Activated CD4-positive, alpha-beta T cell treated with anti-CD3 and anti-CD28 coated beads, Interleukin-2, amount 10 ng/mL, durations not matched to agents 24 days and 14 days (primary cell): ENCODE data around the gene ATP9B. TPM values are rescaled to one million over a fixed set of nuclear protein-coding genes. Genes with fewer than 3 reads are reported as not detected.

Experiments
- DNase-seq: peaks from one replicate; pipeline ENCODE4 v3.0.0; 2022
- H3K27ac Mint-ChIP-seq: one replicate; pipeline ENCODE4 v1.8.0; 2022; ENCODE audit warnings: mild to moderate bottlenecking, mixed read lengths
- H3K27me3 Mint-ChIP-seq: one replicate; pipeline ENCODE4 v1.8.0; 2022; ENCODE audit warnings: mixed read lengths
- H3K36me3 Mint-ChIP-seq: one replicate; pipeline ENCODE4 v1.8.0; 2022; ENCODE audit warnings: low read depth, mild to moderate bottlenecking, mixed read lengths
- H3K4me1 Mint-ChIP-seq: one replicate; pipeline ENCODE4 v1.8.0; 2021; ENCODE audit warnings: mixed read lengths
- H3K4me3 Mint-ChIP-seq: one replicate; pipeline ENCODE4 v1.8.0; 2022; ENCODE audit warnings: mild to moderate bottlenecking, moderate library complexity, mixed read lengths
- H3K9me3 Mint-ChIP-seq: one replicate; pipeline ENCODE4 v1.8.0; 2021; ENCODE audit warnings: mixed read lengths
- intact Hi-C: fragments of 100-400 bp; cut with micrococcal nuclease; formaldehyde crosslinking; loops from one replicate; pipeline ENCODE4 v1.15.1; 2023
- total RNA-seq: library from RNA; stranded (reverse); gene quantifications from 2 replicates; pipeline ENCODE4 v1.2.3, GENCODE V29; 2022

Gene ATP9B
- total RNA-seq, 1 donor from 2014 or later: 30.3 TPM

- Mint-ChIP-seq H3K36me3 (peaks cover 46% of the 10 kb centered on the region), H3K27me3 (no peaks in the 10 kb centered on the region), H3K9me3 (peaks cover 5% of the 10 kb centered on the region), H3K4me1 (peaks cover 49% of the 10 kb centered on the region), H3K4me3 (peak overlapping the region; percentile 83), H3K27ac (peak overlapping the region; percentile 96)
- peak; percentile 76 for DNase-seq
- intact Hi-C loops: loop anchor here (2.0 kb wide), 2 partner anchors 36 to 336 kb away; partner anchors contain the start of gene ATP9B
Measured at GRCh38 chr18:79405019-79405780, 336.0 kb downstream of the ATP9B start.

- Mint-ChIP-seq H3K27ac (peak overlapping the region; percentile 96), H3K27me3 (no peaks in the 10 kb centered on the region), H3K9me3 (peaks cover 5% of the 10 kb centered on the region), H3K4me1 (peaks cover 47% of the 10 kb centered on the region), H3K4me3 (peak overlapping the region; percentile 83), H3K36me3 (peaks cover 48% of the 10 kb centered on the region)
- DNase-seq: peak; percentile 96
- intact Hi-C loops: loop anchor here (1.0 to 2.0 kb wide), 3 partner anchors 11 to 337 kb away; partner anchors contain the start of genes ATP9B and NFATC1
Measured at GRCh38 chr18:79405781-79406575, 336.8 kb downstream of the ATP9B start.

GRCh38 chr18:79406708-79407107, 337.5 kb downstream of the ATP9B start:
- no peaks in the 10 kb centered on the region for H3K27me3 Mint-ChIP-seq
- H3K36me3 Mint-ChIP-seq: peaks cover 44% of the 10 kb centered on the region
- peak overlapping the region; percentile 96 for H3K27ac Mint-ChIP-seq
- no peak for DNase-seq
- peaks cover 43% of the 10 kb centered on the region for H3K4me1 Mint-ChIP-seq
- H3K4me3 Mint-ChIP-seq: peak overlapping the region; percentile 83
- intact Hi-C loops: loop anchor here (1.0 kb wide), 1 partner anchor 11 kb away; the partner anchor contains the start of gene NFATC1
- H3K9me3 Mint-ChIP-seq: peaks cover 5% of the 10 kb centered on the region

GRCh38 chr18:79409313-79409712, 340.1 kb downstream of the ATP9B start:
- DNase-seq: no peak
- intact Hi-C loops: no loop called here
- Mint-ChIP-seq H3K4me1 (peaks cover 23% of the 10 kb centered on the region), H3K27ac (no peak overlapping the region), H3K4me3 (no peak overlapping the region), H3K9me3 (peaks cover 5% of the 10 kb centered on the region), H3K36me3 (peaks cover 52% of the 10 kb centered on the region), H3K27me3 (no peaks in the 10 kb centered on the region)

- intact Hi-C loops: no loop called here
Measured at GRCh38 chr18:79410171-79410641, 341.0 kb downstream of the ATP9B start.

GRCh38 chr18:79410731-79411613, 341.8 kb downstream of the ATP9B start:
- Mint-ChIP-seq H3K4me3 (no peak overlapping the region), H3K27ac (no peak overlapping the region), H3K27me3 (no peaks in the 10 kb centered on the region), H3K9me3 (peaks cover 3% of the 10 kb centered on the region), H3K36me3 (peaks cover 46% of the 10 kb centered on the region), H3K4me1 (peaks cover 9% of the 10 kb centered on the region)
- DNase-seq: no peak
- intact Hi-C loops: no loop called here

More at GRCh38 chr18:79410171-79410641, 341.0 kb downstream of the ATP9B start:
- no peak for DNase-seq
- no peak overlapping the region for H3K4me3 Mint-ChIP-seq
- H3K27ac Mint-ChIP-seq: no peak overlapping the region
- peaks cover 14% of the 10 kb centered on the region for H3K4me1 Mint-ChIP-seq
- peaks cover 5% of the 10 kb centered on the region for H3K9me3 Mint-ChIP-seq
- no peaks in the 10 kb centered on the region for H3K27me3 Mint-ChIP-seq
- H3K36me3 Mint-ChIP-seq: peaks cover 50% of the 10 kb centered on the region

- H3K4me3 Mint-ChIP-seq: no peak overlapping the region
- no peaks in the 10 kb centered on the region for H3K9me3 Mint-ChIP-seq
- peaks cover 47% of the 10 kb centered on the region for H3K36me3 Mint-ChIP-seq
- no peak for DNase-seq
- H3K27me3 Mint-ChIP-seq: no peaks in the 10 kb centered on the region
- intact Hi-C loops: no loop called here
- H3K4me1 Mint-ChIP-seq: peaks cover 4% of the 10 kb centered on the region
- no peak overlapping the region for H3K27ac Mint-ChIP-seq
Measured at GRCh38 chr18:79411614-79412526, 342.7 kb downstream of the ATP9B start.

GRCh38 chr18:79413025-79413424, 343.8 kb downstream of the ATP9B start:
- H3K27me3 Mint-ChIP-seq: no peaks in the 10 kb centered on the region
- H3K27ac Mint-ChIP-seq: no peak overlapping the region
- no peak for DNase-seq
- H3K9me3 Mint-ChIP-seq: no peaks in the 10 kb centered on the region
- peaks cover 40% of the 10 kb centered on the region for H3K36me3 Mint-ChIP-seq
- no peak overlapping the region for H3K4me3 Mint-ChIP-seq
- intact Hi-C loops: no loop called here
- peaks cover 3% of the 10 kb centered on the region for H3K4me1 Mint-ChIP-seq

GRCh38 chr18:79413426-79413825, 344.2 kb downstream of the ATP9B start:
- no peaks in the 10 kb centered on the region for H3K9me3 Mint-ChIP-seq
- no peak overlapping the region for H3K4me3 Mint-ChIP-seq
- peaks cover 39% of the 10 kb centered on the region for H3K36me3 Mint-ChIP-seq
- intact Hi-C loops: no loop called here
- no peak for DNase-seq
- H3K27me3 Mint-ChIP-seq: no peaks in the 10 kb centered on the region
- H3K27ac Mint-ChIP-seq: no peak overlapping the region
- H3K4me1 Mint-ChIP-seq: peaks cover 3% of the 10 kb centered on the region

GRCh38 chr18:79413901-79414300, 344.7 kb downstream of the ATP9B start:
- Mint-ChIP-seq H3K4me1 (peaks cover 3% of the 10 kb centered on the region), H3K36me3 (peaks cover 41% of the 10 kb centered on the region), H3K9me3 (no peaks in the 10 kb centered on the region), H3K27me3 (no peaks in the 10 kb centered on the region), H3K27ac (peak overlapping the region; percentile 8), H3K4me3 (no peak overlapping the region)
- intact Hi-C loops: no loop called here
- no peak for DNase-seq

- DNase-seq: no peak
- Mint-ChIP-seq H3K27me3 (no peaks in the 10 kb centered on the region), H3K4me1 (peaks cover 7% of the 10 kb centered on the region), H3K4me3 (no peak overlapping the region), H3K36me3 (peaks cover 49% of the 10 kb centered on the region), H3K27ac (no peak overlapping the region), H3K9me3 (no peaks in the 10 kb centered on the region)
- intact Hi-C loops: no loop called here
Measured at GRCh38 chr18:79416022-79416676, 347.0 kb downstream of the ATP9B start.

GRCh38 chr18:79416677-79417052, 347.5 kb downstream of the ATP9B start:
- H3K27ac Mint-ChIP-seq: no peak overlapping the region
- H3K4me3 Mint-ChIP-seq: no peak overlapping the region
- peaks cover 47% of the 10 kb centered on the region for H3K36me3 Mint-ChIP-seq
- intact Hi-C loops: no loop called here
- no peak for DNase-seq
- no peaks in the 10 kb centered on the region for H3K27me3 Mint-ChIP-seq
- H3K4me1 Mint-ChIP-seq: peaks cover 7% of the 10 kb centered on the region
- no peaks in the 10 kb centered on the region for H3K9me3 Mint-ChIP-seq
